NCI-H1436 (cell line): ENCODE measurements around the gene PAFAH1B2.

Source experiments
- DNase-seq: peaks from one replicate; lab custom pipeline; 2025; lab: John Stamatoyannopoulos, UW

The PAFAH1B2 gene

GRCh38 chr11:117188620-117189081 lies 44.6 kb downstream of the PAFAH1B2 start:
- DNase-seq, result no peak

DNA sequence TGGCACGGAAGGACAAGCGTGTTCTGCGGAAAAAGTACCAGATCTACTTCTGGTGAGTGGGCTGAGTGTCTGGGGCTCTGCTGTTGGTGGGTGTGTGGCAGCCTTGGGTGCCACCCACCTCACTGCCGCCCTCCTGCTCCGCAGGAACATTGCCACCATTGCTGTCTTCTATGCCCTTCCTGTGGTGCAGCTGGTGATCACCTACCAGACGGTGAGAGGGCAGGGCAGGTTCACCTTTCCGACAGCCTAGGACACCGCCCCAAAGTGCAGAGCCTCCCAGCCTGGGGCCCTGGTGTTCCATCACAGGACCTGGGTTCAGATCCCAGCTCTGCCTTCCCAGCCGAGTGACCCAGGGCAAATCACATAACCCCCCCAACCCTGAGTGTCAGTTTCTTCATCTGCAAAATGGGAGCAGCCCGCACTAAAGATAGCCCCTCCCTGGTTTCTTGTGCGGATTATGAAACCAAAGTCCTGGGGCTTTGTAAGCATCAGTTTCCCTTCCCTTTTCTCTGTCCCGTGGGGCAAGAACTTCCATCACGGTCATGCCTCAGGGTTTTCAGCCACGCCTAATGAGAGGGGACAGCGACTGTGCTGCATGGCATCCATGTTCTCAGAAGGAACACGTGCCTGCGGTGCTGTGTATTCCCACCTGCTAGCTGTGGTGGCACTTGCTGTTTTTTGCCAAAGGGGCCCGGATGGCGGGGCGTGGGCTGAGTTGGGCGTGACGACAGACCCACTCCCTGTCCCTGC lies 45.3 kb downstream of the PAFAH1B2 start:
- DNase-seq, result no peak

- DNase-seq, result no peak
These were observed 46.0 kb downstream of the PAFAH1B2 start for GRCh38 chr11:117189941-117190544.

GRCh38 chr11:117191680-117192400 lies 47.8 kb downstream of the PAFAH1B2 start:
- no peak for DNase-seq

DNA sequence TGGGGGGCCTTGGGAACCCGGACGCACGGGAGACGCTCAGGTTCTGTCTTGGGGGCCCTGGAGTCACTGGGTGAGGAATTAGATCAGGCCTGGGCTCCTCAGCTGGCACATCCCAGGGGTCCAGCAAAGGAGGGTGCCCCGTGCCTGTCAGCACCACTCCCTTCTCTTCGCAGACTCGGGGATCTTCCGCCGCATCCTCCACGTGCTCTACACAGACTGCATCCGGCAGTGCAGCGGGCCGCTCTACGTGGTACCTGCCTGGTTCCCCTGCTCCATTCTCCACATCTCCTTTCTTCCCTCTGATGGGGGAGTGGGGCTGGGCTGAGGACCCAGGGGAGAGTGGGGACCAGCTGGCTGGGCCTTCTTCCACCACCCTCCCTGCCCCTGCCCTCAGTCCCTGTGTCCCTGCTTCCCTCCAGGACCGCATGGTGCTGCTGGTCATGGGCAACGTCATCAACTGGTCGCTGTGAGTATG lies 48.4 kb downstream of the PAFAH1B2 start:
- no peak for DNase-seq

- no peak for DNase-seq
These were observed 49.3 kb downstream of the PAFAH1B2 start for GRCh38 chr11:117193130-117194020.

GRCh38 chr11:117194267-117194666 lies 50.2 kb downstream of the PAFAH1B2 start:
- no peak for DNase-seq

- DNase-seq, result no peak
These were observed 51.2 kb downstream of the PAFAH1B2 start for GRCh38 chr11:117195258-117195657.

DNA sequence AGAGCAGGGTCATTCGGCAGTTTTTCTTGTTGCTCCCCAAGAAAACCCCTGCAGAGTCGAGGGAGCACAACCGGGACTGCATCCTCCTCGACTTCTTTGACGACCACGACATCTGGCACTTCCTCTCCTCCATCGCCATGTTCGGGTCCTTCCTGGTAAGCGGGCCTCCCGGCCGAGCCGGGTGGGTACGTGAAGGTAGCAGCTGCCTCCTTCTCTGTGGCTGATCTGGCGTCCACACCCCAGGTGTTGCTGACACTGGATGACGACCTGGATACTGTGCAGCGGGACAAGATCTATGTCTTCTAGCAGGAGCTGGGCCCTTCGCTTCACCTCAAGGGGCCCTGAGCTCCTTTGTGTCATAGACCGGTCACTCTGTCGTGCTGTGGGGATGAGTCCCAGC lies 51.7 kb downstream of the PAFAH1B2 start:
- no peak for DNase-seq

GRCh38 chr11:117197006-117197405 lies 52.9 kb downstream of the PAFAH1B2 start:
- no peak for DNase-seq

- no peak for DNase-seq
These were observed 53.7 kb downstream of the PAFAH1B2 start for GRCh38 chr11:117197516-117198456.

GRCh38 chr11:117198613-117199012 lies 54.5 kb downstream of the PAFAH1B2 start:
- DNase-seq, result no peak

DNA sequence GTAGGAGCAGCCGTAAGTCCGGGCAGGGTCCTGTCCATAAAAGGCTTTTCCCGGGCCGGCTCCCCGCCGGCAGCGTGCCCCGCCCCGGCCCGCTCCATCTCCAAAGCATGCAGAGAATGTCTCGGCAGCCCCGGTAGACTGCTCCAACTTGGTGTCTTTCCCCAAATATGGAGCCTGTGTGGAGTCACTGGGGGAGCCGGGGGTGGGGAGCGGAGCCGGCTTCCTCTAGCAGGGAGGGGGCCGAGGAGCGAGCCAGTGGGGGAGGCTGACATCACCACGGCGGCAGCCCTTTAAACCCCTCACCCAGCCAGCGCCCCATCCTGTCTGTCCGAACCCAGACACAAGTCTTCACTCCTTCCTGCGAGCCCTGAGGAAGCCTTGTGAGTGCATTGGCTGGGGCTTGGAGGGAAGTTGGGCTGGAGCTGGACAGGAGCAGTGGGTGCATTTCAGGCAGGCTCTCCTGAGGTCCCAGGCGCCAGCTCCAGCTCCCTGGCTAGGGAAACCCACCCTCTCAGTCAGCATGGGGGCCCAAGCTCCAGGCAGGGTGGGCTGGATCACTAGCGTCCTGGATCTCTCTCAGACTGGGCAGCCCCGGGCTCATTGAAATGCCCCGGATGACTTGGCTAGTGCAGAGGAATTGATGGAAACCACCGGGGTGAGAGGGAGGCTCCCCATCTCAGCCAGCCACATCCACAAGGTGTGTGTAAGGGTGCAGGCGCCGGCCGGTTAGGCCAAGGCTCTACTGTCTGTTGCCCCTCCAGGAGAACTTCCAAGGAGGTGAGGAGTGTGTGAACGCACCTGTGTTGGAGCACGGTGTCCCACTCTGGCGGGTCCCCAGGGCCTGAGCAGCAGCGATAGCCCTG lies 55.2 kb downstream of the PAFAH1B2 start, which contains the start of gene TAGLN:
TSS of gene TAGLN (plus strand) at position 318 of the 863 bp plus-strand sequence. CDS start 3,644 bp downstream, outside the sequence.
- DNase-seq, result no peak

GRCh38 chr11:117199916-117200812 lies 56.1 kb downstream of the PAFAH1B2 start:
- DNase-seq, result no peak

- no peak for DNase-seq
These were observed 56.9 kb downstream of the PAFAH1B2 start for GRCh38 chr11:117200813-117201657.

GRCh38 chr11:117201658-117202305 lies 57.7 kb downstream of the PAFAH1B2 start:
- no peak for DNase-seq
